LoVo (cell line): ENCODE results near the gene FANCD2OS.
"Not testable (repeated sequence)": the region's sequence is repeated elsewhere in the genome, so short reads cannot be mapped to it uniquely, and the experiment has no call there.

Source experiments
- DNase-seq: peaks from one replicate; pipeline ENCODE4 v3.0.0-alpha.2; 2016; ENCODE audit warnings: low spot score

Gene FANCD2OS

GRCh38 chr3:10108091-10108490 is at the start of gene FANCD2OS:
Gene FANCD2OS (minus strand): TSS chr3:10108255. CDS start chr3:10104774, 3,481 bp downstream.
- DNase-seq, result no peak

DNA sequence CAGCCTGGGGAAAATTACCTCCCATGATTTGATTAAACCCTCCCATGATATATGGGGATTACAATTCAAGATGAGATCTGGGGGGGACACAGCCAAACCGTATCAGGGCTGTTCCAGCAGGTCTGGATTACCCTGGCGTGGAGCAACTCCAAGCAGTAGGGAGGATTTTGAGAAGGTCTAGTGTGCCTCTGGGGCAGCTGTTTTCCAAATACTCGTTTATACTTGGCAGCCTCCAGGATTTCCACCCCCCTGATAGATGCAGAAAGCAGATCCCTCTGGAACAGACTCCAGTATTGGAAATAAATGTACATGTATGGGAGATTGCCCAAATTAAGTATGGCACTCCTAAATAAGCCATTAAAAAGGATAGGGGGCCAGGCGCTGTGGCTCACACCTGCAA is 49.0 kb upstream of the FANCD2OS start:
- DNase-seq, result no peak

- DNase-seq, result no peak
Measured at GRCh38 chr3:10155658-10156057, 47.6 kb upstream of the FANCD2OS start.

DNA sequence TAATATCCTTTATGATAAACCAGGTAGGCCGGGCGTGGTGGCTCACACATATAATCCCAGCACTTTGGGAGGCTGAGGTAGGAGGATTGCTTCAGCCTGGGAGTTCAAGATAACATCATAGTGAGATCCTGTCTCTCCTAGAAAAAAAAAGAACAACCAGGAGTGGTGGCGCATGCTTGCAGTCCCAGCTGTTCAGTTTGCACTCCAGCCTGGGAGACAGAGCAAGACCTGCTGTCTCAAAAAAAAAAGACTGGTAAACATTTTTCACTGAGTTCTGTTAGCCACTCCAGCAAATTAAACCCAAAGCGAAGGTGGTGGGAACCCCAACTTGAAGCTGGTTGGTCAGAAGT is 47.0 kb upstream of the FANCD2OS start:
- DNase-seq, result no peak

DNA sequence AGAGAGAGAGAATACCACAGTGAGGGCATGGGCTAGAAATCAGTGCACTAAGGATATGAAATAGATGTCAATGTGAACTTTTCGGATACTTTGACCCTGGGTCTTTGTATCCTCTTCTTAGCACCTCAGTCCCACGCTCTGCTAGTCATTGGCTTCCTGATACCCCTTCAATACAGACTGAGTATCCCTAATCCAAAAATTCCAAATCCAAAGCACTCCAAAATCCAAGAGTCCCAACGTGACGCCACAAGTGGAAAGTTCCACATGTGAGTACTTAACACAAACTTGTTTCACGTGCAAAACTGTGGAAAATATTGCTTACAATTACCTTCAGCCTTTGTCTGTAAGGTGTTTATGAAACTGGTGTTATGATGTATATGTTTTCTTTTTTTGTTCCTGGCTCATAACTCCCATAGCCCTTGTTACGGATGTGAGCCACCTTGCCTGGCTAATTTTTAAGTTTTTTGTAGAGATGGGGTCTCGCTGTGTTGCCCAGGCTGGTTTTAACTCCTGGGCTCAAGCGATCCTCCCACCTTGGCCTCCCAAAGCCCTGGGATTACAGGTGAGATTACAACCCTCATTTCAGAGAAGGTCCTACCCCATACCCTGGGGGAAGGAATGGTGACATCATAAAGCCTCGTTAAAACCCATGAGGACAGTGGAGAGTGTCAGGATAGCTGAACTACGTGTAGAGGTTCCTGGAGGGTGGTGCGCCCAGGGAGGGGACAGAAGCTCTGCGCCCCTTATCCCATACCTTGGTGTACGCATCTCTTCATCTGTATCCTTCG is 46.5 kb upstream of the FANCD2OS start:
- no peak for DNase-seq

DNA sequence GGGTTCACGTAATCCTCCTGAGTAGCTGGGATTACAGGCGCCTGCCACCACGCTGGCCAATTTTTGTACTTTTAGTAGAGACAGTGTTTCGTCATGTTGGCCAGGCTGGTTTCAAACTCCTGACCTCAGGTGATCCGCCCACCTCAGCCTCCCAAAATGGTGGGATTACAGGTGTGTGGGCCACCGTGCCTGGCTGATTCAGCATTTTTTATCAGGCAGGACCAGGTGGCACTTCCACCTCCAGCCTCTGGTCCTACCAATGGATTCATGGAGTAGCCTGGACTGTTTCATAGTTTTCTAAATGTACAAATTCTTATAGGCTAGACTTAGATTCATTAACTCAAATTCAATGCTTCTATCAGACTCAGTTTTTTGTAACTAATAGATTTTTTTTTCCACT is 42.9 kb upstream of the FANCD2OS start:
- no peak for DNase-seq

- no peak for DNase-seq
Measured at GRCh38 chr3:10149226-10149625, 41.2 kb upstream of the FANCD2OS start.

- DNase-seq, result no peak
Measured at GRCh38 chr3:10145685-10146084, 37.6 kb upstream of the FANCD2OS start.

GRCh38 chr3:10142707-10143560 is 34.9 kb upstream of the FANCD2OS start:
- DNase-seq, result peak; percentile 2

DNA sequence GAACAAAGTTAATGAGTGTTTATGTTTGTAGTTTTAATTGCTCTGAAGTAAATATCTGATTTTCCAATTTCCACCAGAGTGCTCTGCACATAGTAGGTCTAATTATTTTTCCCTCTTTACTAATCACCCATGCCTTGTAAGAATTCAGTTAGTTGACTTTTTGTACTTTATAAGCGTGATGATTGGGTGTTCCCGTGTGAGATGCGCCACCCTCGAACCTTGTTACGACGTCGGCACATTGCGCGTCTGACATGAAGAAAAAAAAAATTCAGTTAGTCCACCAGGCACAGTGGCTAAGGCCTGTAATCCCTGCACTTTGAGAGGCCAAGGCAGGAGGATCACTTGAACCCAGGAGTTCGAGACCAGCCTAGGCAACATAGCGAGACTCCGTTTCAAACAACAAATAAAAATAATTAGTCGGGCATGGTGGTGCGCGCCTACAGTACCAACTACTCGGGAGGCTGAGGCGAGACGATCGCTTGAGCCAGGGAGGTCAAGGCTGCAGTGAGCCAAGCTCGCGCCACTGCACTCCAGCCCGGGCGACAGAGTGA is 33.0 kb upstream of the FANCD2OS start:
- DNase-seq, result no peak

GRCh38 chr3:10137178-10137577 is 29.1 kb upstream of the FANCD2OS start:
- DNase-seq, result no peak

GRCh38 chr3:10136426-10137005 is 28.5 kb upstream of the FANCD2OS start:
- no peak for DNase-seq

- not testable (repeated sequence) for DNase-seq
Measured at GRCh38 chr3:10135872-10136271, 27.8 kb upstream of the FANCD2OS start.

DNA sequence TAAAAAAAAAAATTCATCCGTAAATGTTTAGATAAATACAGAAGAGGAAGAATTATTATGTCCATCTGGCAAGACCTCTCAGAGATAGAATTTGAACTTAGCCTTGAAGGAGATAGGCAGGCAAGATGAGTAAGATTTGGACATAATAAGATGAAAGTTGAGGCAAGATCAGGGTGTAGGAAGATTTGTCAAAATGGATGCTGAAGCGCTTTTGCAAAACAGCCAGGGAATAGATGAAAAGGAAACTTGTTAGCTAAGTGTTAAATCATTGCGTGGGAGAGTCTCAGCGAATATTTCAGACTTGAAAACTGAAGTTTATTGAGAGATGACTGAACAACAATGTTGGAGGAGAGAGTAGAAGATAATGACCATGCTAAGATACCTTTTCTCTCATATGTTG is 14.7 kb upstream of the FANCD2OS start:
- DNase-seq, result no peak

DNA sequence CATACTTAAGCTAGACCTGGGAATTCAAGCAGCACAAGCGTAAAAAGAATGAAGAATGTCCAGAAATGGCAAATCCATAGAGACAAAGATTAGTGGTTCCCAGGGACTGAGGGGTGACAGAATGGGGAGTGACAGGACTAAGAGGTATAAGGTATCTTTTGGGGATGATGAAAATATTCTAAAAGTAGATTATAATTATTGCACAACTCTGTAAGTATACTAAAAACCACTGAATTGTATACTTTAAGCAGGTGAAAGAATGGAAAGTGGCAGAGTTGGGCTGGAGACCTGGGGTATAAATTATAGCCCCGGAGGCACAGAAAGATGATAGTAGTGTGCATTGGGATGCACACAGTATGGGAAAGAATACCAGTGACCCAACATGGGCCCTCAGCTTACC is 13.0 kb upstream of the FANCD2OS start:
- DNase-seq, result no peak

GRCh38 chr3:10119376-10119775 is 11.3 kb upstream of the FANCD2OS start:
- no peak for DNase-seq

DNA sequence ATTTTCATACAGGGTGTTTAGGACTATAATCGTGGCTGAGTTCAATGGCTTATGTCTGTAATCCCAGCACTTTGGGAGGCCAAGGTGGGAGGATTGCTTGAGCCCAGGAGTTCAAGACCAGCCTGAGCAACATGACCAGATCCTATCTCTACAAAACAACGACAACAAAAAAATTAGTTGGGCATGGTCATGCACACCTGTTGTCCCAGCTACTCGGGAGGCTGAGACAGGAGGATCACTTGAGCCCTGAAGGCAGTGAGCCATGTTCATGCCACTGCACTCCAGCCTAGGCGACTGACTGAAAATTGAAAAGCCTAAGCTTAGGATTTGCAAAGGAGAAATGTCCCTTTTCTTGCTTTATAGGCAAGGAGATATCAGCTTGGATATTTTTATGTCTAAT is 8.9 kb upstream of the FANCD2OS start:
- DNase-seq, result no peak

- peak; percentile 3 for DNase-seq
Measured at GRCh38 chr3:10116138-10116460, 8.0 kb upstream of the FANCD2OS start.

GRCh38 chr3:10115326-10116137 is 7.5 kb upstream of the FANCD2OS start, which contains the start of gene BRK1:
Gene BRK1 (plus strand): TSS chr3:10115675. CDS start chr3:10115702, 27 bp downstream.
- peak; percentile 98 for DNase-seq

GRCh38 chr3:10106919-10107318 is 1.1 kb downstream of the FANCD2OS start:
- DNase-seq, result no peak

DNA sequence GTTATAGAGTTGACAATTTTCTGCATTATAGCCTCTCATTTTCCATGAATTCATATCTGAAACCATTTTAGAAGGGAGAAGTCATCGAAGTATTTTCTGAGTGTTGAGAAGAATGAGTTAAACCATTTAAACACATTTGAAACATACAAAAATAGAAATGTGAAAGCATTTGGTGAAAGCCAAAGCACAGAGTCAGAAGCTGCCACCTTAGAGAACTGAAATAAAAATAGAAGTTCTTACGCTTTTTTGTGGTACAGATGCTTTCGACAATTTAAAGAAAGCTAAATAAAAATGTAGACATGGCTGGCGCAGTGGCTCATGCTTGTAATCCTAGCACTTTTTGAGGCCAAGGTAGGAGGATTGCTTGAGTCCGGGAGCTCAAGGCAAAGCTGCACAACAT is 9.0 kb downstream of the FANCD2OS start:
- no peak for DNase-seq

- no peak for DNase-seq
Measured at GRCh38 chr3:10093678-10094077, 14.4 kb downstream of the FANCD2OS start.
